Mucosa of descending colon (tissue), 3 donors: Measurements from ENCODE around the gene FARS2. TPM values are rescaled to one million over a fixed set of nuclear protein-coding genes. Genes with fewer than 3 reads are reported as not detected.

ENCODE experiments used
- ATAC-seq: fragments of 200-7000 bp; cut with Tn5 transposase; one replicate; pipeline ENCODE4 v1.9.1; 2020; ENCODE audit warnings: mild to moderate bottlenecking, moderate library complexity
- DNase-seq, 3 donors: peaks; one replicate each; pipeline ENCODE4 v3.0.0-alpha.2; 2020
- H3K36me3 ChIP-seq: fragments of 200-600 bp; one replicate; pipeline ENCODE4 v1.8.0; 2021; ENCODE audit warnings: low read depth, mild to moderate bottlenecking
- H3K4me1 ChIP-seq: fragments of 200-600 bp; one replicate; pipeline ENCODE4 v1.8.0; 2021; ENCODE audit warnings: low read depth, mild to moderate bottlenecking
- H3K4me3 ChIP-seq: fragments of 200-600 bp; one replicate; pipeline ENCODE4 v1.8.0; 2021; ENCODE audit warnings: mild to moderate bottlenecking
- H3K9me3 ChIP-seq: fragments of 200-600 bp; one replicate; pipeline ENCODE4 v1.8.0; 2021; ENCODE audit warnings: mild to moderate bottlenecking
- intact Hi-C, 2 donors: fragments of 100-400 bp; cut with DNase I in 1 of 2; cut with micrococcal nuclease in 1 of 2; formaldehyde crosslinking; loops; one replicate each; pipeline versions ENCODE4 v1.11.0 to v1.11.1; 2022; cut with DNase I, micrococcal nuclease
- total RNA-seq, 3 donors: library from RNA; stranded (reverse); fragmentation: NEBNext Ultra II Directional in 2 of 3; extraction: Animal tissue kit (Norgen Biotek cat#: 25700) in 2 of 3; gene quantifications; one replicate each; pipeline versions ENCODE4 v1.2.1 to v1.2.4, GENCODE V29; 2021 to 2023
- TF ChIP-seq, protein P1 (sequence below): fragments of 200-600 bp; IDR thresholded peaks from one replicate; pipeline ENCODE4 v1.8.0; 2022; ENCODE audit warnings: antibody characterized with exemption, mild to moderate bottlenecking
- donor health status: DM: no; HTN: no; CAD: no; lungs with moderate emphysema.
- donor health status: DM: no; HTN: no; CAD: no.
- donor health status: DM: no; HTN: yes; CAD: no.

Gene FARS2
- total RNA-seq, 3 donors from 2014 or later: 15.2 to 21.6 (median 17.2) TPM

DNA sequence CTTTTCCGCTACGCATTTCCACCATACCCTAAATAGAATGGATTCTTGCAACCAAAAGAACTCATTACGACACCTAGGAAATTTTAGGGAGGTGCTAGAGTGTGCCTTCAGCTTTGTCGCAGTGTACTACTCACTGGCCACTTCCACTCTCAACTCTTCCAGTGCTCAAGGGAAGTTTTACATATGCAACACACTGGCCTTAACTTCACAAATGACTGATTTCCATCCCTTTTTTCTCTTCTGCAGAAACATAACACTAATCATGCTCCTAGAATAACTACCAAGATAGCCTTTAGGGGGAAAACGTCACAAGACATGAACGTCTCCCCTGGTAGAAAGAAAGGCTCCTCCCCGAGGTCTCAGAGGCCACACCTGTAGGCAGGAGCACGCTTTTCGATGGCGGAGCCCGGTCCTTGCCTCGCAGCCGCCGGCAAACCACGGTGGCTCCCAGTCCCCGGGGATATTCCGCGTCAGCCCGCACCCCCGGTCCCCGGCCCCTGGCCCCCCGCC lies 1.1 kb upstream of the FARS2 start:
- Histone ChIP-seq H3K4me3 (peak overlapping the region; percentile 74), H3K4me1 (peaks cover 7% of the 10 kb centered on the region), H3K9me3 (no peaks in the 10 kb centered on the region), H3K36me3 (no peaks in the 10 kb centered on the region)
- DNase-seq: peak; percentile 67 to 82 (median 78)
- intact Hi-C loops: no loop called here
- TF ChIP-seq, protein P1, sequence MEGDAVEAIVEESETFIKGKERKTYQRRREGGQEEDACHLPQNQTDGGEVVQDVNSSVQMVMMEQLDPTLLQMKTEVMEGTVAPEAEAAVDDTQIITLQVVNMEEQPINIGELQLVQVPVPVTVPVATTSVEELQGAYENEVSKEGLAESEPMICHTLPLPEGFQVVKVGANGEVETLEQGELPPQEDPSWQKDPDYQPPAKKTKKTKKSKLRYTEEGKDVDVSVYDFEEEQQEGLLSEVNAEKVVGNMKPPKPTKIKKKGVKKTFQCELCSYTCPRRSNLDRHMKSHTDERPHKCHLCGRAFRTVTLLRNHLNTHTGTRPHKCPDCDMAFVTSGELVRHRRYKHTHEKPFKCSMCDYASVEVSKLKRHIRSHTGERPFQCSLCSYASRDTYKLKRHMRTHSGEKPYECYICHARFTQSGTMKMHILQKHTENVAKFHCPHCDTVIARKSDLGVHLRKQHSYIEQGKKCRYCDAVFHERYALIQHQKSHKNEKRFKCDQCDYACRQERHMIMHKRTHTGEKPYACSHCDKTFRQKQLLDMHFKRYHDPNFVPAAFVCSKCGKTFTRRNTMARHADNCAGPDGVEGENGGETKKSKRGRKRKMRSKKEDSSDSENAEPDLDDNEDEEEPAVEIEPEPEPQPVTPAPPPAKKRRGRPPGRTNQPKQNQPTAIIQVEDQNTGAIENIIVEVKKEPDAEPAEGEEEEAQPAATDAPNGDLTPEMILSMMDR: no peak
- ATAC-seq: peak; percentile 77

DNA sequence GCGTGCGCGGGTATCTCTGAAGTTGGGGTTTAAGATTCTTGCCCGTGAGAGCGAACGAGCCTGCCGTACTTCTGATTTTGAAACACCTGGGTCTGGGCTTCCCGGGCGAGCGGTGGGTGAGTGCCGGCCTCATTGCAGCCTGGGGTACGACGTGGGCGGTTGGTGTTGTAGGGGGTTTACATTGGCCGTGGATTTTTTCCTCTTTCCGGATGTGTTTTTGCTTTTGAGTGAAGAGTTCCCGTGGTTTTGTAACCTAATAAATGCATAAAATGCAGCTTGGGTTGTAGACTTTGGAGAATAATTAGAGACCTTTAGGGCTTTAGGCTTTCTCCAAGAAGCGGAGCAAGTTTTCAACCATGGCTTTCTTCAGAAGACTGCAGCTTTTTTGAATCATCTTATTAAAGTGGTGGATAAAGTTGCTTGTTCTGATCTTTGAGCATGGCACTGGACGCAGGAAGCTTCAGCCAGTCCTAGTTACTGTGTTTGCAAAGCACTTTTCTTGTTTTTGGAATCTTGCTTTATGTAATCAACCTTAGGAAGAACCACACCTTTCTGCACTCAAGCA lies 314 bp downstream of the FARS2 start:
- Histone ChIP-seq H3K9me3 (no peaks in the 10 kb centered on the region), H3K4me1 (peaks cover 7% of the 10 kb centered on the region), H3K36me3 (no peaks in the 10 kb centered on the region), H3K4me3 (peak overlapping the region; percentile 74)
- TF ChIP-seq, protein P1: no peak
- no peak for ATAC-seq
- DNase-seq: no peak
- intact Hi-C loops: no loop called here

DNA sequence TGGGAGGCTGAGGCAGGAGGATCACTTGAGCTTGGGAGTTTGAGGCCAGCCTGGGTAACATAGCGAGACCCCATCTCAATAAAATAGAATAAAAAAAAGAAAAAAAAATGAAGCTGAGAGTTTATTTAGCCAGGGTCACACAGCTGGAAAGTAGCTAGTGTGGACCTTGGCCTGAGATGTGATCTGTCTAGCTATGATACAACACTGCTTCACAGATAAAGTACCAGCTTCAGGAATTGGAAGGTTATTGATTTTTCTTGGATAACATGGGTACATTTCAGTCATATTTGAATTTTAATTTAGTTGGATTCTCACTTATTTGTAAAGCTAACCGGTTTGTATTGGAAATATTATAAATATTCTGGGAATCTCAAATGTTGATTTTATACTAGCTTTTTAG lies 5.1 kb downstream of the FARS2 start:
- Histone ChIP-seq H3K4me3 (no peak overlapping the region), H3K36me3 (no peaks in the 10 kb centered on the region), H3K9me3 (no peaks in the 10 kb centered on the region), H3K4me1 (peaks cover 7% of the 10 kb centered on the region)
- no peak for ATAC-seq
- intact Hi-C loops: no loop called here
- no peak for DNase-seq
- TF ChIP-seq, protein P1: no peak

DNA sequence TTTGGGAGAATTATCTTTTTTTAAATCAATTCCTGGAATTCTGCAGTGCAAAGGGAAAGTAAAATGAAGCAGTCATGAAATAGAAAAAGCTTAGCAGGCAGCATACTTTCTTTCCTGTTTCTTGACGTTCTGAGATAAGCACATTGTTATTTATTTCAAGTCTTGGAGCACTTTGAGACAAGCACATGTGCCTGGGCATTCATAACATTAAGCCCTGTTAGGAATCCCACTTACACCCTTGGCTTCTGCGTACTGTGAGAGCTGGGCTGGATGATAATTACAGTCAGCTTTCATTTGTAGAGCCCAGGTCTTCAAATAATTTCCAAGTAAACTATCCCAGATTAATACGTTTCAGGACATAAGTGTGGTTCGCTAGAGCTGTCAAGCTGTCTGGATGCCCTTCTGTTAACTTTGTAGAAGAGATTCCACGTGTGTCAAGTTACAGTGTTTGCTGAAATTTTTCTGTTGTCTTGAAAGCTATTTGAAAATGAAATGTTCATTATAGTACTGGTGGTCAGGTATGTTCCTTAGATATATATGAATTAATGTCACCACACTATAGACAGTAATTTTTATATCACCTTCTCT lies 8.9 kb downstream of the FARS2 start:
- no peak for DNase-seq
- Histone ChIP-seq H3K4me1 (no peaks in the 10 kb centered on the region), H3K9me3 (no peaks in the 10 kb centered on the region), H3K4me3 (no peak overlapping the region), H3K36me3 (no peaks in the 10 kb centered on the region)
- intact Hi-C loops: no loop called here
- no peak for ATAC-seq
- TF ChIP-seq, protein P1: no peak

DNA sequence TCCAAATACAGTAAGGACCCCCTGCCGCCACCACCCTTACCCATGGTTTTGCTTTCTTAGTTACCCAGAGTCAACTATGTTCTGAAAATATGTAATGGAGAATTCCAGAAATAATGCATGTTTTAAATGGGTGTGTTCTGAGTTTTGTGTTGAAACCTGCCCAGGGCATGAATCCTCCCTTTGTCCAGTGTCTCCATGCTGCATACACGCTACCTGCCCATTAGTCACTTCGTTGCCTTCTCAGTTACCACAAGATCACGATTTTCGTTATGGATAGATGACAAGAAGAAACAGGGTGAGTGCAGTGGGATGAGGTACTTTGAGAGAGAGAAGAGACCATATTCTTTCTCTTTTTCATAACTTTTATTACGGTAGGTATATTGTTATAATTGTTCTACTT lies 10.6 kb downstream of the FARS2 start:
- Histone ChIP-seq H3K36me3 (no peaks in the 10 kb centered on the region), H3K4me3 (no peak overlapping the region), H3K4me1 (no peaks in the 10 kb centered on the region), H3K9me3 (no peaks in the 10 kb centered on the region)
- ATAC-seq (no peak), DNase-seq (no peak)
- TF ChIP-seq, protein P1: no peak
- intact Hi-C loops: no loop called here
